Stimulated activated memory B cell treated with anti-CD40 and anti-IgM and Interleukin-4, amounts not matched to agents 10 μg/mL and 1 μg/mL and 100 μg/mL, for 72 hours (primary cell): ENCODE measurements around the gene STX1B.
A peak's percentile ranks its signal among the peaks of the same experiment; 100 is the strongest.

ENCODE experiments used
- ATAC-seq: fragments of 150-1000 bp; cut with Tn5 transposase; 2 replicates; pipeline ENCODE4 v1.10.0; 2021
- H3K27ac Mint-ChIP-seq: one replicate; pipeline ENCODE4 v1.8.0; 2022; ENCODE audit warnings: mild to moderate bottlenecking, mixed read lengths
- H3K27me3 Mint-ChIP-seq: one replicate; pipeline ENCODE4 v1.8.0; 2022; ENCODE audit warnings: mixed read lengths
- H3K36me3 Mint-ChIP-seq: one replicate; pipeline ENCODE4 v1.8.0; 2022; ENCODE audit warnings: mixed read lengths
- H3K4me1 Mint-ChIP-seq: one replicate; pipeline ENCODE4 v1.8.0; 2022; ENCODE audit warnings: mixed read lengths
- H3K4me3 Mint-ChIP-seq: one replicate; pipeline ENCODE4 v1.8.0; 2022; ENCODE audit warnings: mild to moderate bottlenecking, moderate library complexity, mixed read lengths
- H3K9me3 Mint-ChIP-seq: one replicate; pipeline ENCODE4 v1.8.0; 2022; ENCODE audit warnings: mixed read lengths

STX1B gene

GRCh38 chr16:30992931-30993816 is 17.3 kb downstream of the STX1B start:
- Mint-ChIP-seq H3K36me3 (no peaks in the 10 kb centered on the region), H3K9me3 (no peaks in the 10 kb centered on the region), H3K4me3 (no peak overlapping the region), H3K27me3 (no peaks in the 10 kb centered on the region), H3K4me1 (peaks cover 26% of the 10 kb centered on the region), H3K27ac (no peak overlapping the region)
- no peak for ATAC-seq

GRCh38 chr16:30992276-30992780 is 18.1 kb downstream of the STX1B start:
- ATAC-seq: no peak
- Mint-ChIP-seq H3K27ac (no peak overlapping the region), H3K36me3 (no peaks in the 10 kb centered on the region), H3K9me3 (no peaks in the 10 kb centered on the region), H3K27me3 (no peaks in the 10 kb centered on the region), H3K4me1 (peaks cover 22% of the 10 kb centered on the region), H3K4me3 (no peak overlapping the region)

- ATAC-seq: no peak
- no peaks in the 10 kb centered on the region for H3K9me3 Mint-ChIP-seq
- H3K27me3 Mint-ChIP-seq: no peaks in the 10 kb centered on the region
- peaks cover 13% of the 10 kb centered on the region for H3K4me1 Mint-ChIP-seq
- no peak overlapping the region for H3K4me3 Mint-ChIP-seq
- peaks cover 12% of the 10 kb centered on the region for H3K36me3 Mint-ChIP-seq
- H3K27ac Mint-ChIP-seq: no peak overlapping the region
These were observed 19.4 kb downstream of the STX1B start for GRCh38 chr16:30991052-30991451.

- Mint-ChIP-seq H3K4me3 (no peak overlapping the region), H3K9me3 (no peaks in the 10 kb centered on the region), H3K4me1 (peaks cover 12% of the 10 kb centered on the region), H3K27ac (no peak overlapping the region), H3K27me3 (no peaks in the 10 kb centered on the region), H3K36me3 (peaks cover 13% of the 10 kb centered on the region)
- no peak for ATAC-seq
These were observed 20.3 kb downstream of the STX1B start for GRCh38 chr16:30990105-30990504.

- no peak overlapping the region for H3K27ac Mint-ChIP-seq
- ATAC-seq: no peak
- peaks cover 13% of the 10 kb centered on the region for H3K36me3 Mint-ChIP-seq
- H3K9me3 Mint-ChIP-seq: no peaks in the 10 kb centered on the region
- H3K27me3 Mint-ChIP-seq: no peaks in the 10 kb centered on the region
- peaks cover 12% of the 10 kb centered on the region for H3K4me1 Mint-ChIP-seq
- H3K4me3 Mint-ChIP-seq: no peak overlapping the region
These were observed 20.9 kb downstream of the STX1B start for GRCh38 chr16:30989469-30990047.

- no peak overlapping the region for H3K27ac Mint-ChIP-seq
- no peak for ATAC-seq
- H3K4me1 Mint-ChIP-seq: peaks cover 13% of the 10 kb centered on the region
- H3K9me3 Mint-ChIP-seq: no peaks in the 10 kb centered on the region
- no peak overlapping the region for H3K4me3 Mint-ChIP-seq
- H3K27me3 Mint-ChIP-seq: no peaks in the 10 kb centered on the region
- H3K36me3 Mint-ChIP-seq: peaks cover 25% of the 10 kb centered on the region
These were observed 22.8 kb downstream of the STX1B start for GRCh38 chr16:30987581-30988190.

- no peak overlapping the region for H3K4me3 Mint-ChIP-seq
- no peaks in the 10 kb centered on the region for H3K27me3 Mint-ChIP-seq
- H3K4me1 Mint-ChIP-seq: peaks cover 13% of the 10 kb centered on the region
- no peak overlapping the region for H3K27ac Mint-ChIP-seq
- H3K9me3 Mint-ChIP-seq: no peaks in the 10 kb centered on the region
- ATAC-seq: no peak
- peaks cover 39% of the 10 kb centered on the region for H3K36me3 Mint-ChIP-seq
These were observed 24.1 kb downstream of the STX1B start for GRCh38 chr16:30986129-30986991.

- no peak for ATAC-seq
- Mint-ChIP-seq H3K36me3 (peaks cover 44% of the 10 kb centered on the region), H3K27me3 (no peaks in the 10 kb centered on the region), H3K27ac (no peak overlapping the region), H3K9me3 (no peaks in the 10 kb centered on the region), H3K4me1 (peaks cover 13% of the 10 kb centered on the region), H3K4me3 (no peak overlapping the region)
These were observed 24.9 kb downstream of the STX1B start for GRCh38 chr16:30985401-30986128.

- no peak within 1 kb of the TSS for H3K4me3 Mint-ChIP-seq
These were observed 25.6 kb downstream of the STX1B start, which contains the start of gene HSD3B7 for GRCh38 chr16:30984669-30985400. Gene HSD3B7, plus strand, starts transcription at chr16:30985207. Its CDS starts 452 bp downstream, at chr16:30985659.

GRCh38 chr16:30983898-30984610 is 26.4 kb downstream of the STX1B start:
- no peak overlapping the region for H3K27ac Mint-ChIP-seq
- no peaks in the 10 kb centered on the region for H3K27me3 Mint-ChIP-seq

More at GRCh38 chr16:30984669-30985400, 25.6 kb downstream of the STX1B start, which contains the start of gene HSD3B7:
- Mint-ChIP-seq H3K27ac (no peak within 1 kb of the TSS), H3K4me1 (peaks cover 13% of the 10 kb centered on the region), H3K36me3 (peaks cover 51% of the 10 kb centered on the region), H3K27me3 (no peaks in the 10 kb centered on the region), H3K9me3 (no peaks in the 10 kb centered on the region)
- ATAC-seq: peak; percentile 78

GRCh38 chr16:30983289-30983889 is 27.0 kb downstream of the STX1B start:
- no peak overlapping the region for H3K27ac Mint-ChIP-seq
- peaks cover 56% of the 10 kb centered on the region for H3K36me3 Mint-ChIP-seq
- no peaks in the 10 kb centered on the region for H3K9me3 Mint-ChIP-seq
- H3K4me3 Mint-ChIP-seq: no peak overlapping the region
- ATAC-seq: no peak
- H3K27me3 Mint-ChIP-seq: no peaks in the 10 kb centered on the region
- peaks cover 13% of the 10 kb centered on the region for H3K4me1 Mint-ChIP-seq

More at GRCh38 chr16:30983898-30984610, 26.4 kb downstream of the STX1B start:
- Mint-ChIP-seq H3K4me3 (no peak overlapping the region), H3K9me3 (no peaks in the 10 kb centered on the region), H3K4me1 (peaks cover 13% of the 10 kb centered on the region), H3K36me3 (peaks cover 51% of the 10 kb centered on the region)
- ATAC-seq: no peak

GRCh38 chr16:30982548-30983288 is 27.7 kb downstream of the STX1B start:
- Mint-ChIP-seq H3K4me3 (no peak overlapping the region), H3K36me3 (peaks cover 56% of the 10 kb centered on the region)

More at GRCh38 chr16:30982548-30983288, 27.7 kb downstream of the STX1B start:
- no peak overlapping the region for H3K27ac Mint-ChIP-seq
- no peak for ATAC-seq
- H3K9me3 Mint-ChIP-seq: no peaks in the 10 kb centered on the region
- no peaks in the 10 kb centered on the region for H3K27me3 Mint-ChIP-seq
- H3K4me1 Mint-ChIP-seq: peaks cover 13% of the 10 kb centered on the region
